Chondrocyte (in vitro differentiated cells): ENCODE data around the gene KLF7. TPM values are rescaled to one million over a fixed set of nuclear protein-coding genes. Genes with fewer than 3 reads are reported as not detected.
"Not testable (repeated sequence)": the region's sequence is repeated elsewhere in the genome, so short reads cannot be mapped to it uniquely, and the experiment has no call there.

Source experiments
- DNase-seq: peaks from one replicate; pipeline ENCODE4 v3.0.0; 2021; ENCODE audit warnings: mixed read lengths, low spot score
- H3K27ac Mint-ChIP-seq: one replicate; pipeline ENCODE4 v1.8.0; 2021; ENCODE audit warnings: mild to moderate bottlenecking, moderate library complexity, mixed read lengths; ENCODE audit not compliant: unreplicated experiment
- H3K27me3 Mint-ChIP-seq: 2 replicates; pipeline ENCODE4 v1.8.0; 2021; ENCODE audit warnings: low read depth, mixed read lengths
- H3K36me3 Mint-ChIP-seq: 2 replicates; pipeline ENCODE4 v1.8.0; 2021; ENCODE audit warnings: low read depth, mixed read lengths
- H3K4me1 Mint-ChIP-seq: 2 replicates; pipeline ENCODE4 v1.8.0; 2021; ENCODE audit warnings: low read depth, mild to moderate bottlenecking, mixed read lengths
- H3K4me3 Mint-ChIP-seq: one replicate; pipeline ENCODE4 v1.8.0; 2021; ENCODE audit warnings: mild to moderate bottlenecking, moderate library complexity, mixed read lengths; ENCODE audit not compliant: unreplicated experiment
- H3K9me3 Mint-ChIP-seq: 2 replicates; pipeline ENCODE4 v1.8.0; 2021; ENCODE audit warnings: low read depth, mixed read lengths
- microRNA-seq: library from miRNA; unstranded; fragments of <30 nt; microRNA quantifications from one replicate; pipeline ENCODE4 v1.2.0, GENCODE V29; 2020; ENCODE audit warnings: borderline number of aligned reads
- total RNA-seq: library from RNA; stranded (reverse); gene quantifications from 3 replicates; pipeline ENCODE4 v1.2.1, GENCODE V29; 2021
- TF ChIP-seq, protein P1 (sequence below): fragments of 200-600 bp; sonication (generic); IDR thresholded peaks from 2 replicates; pipeline ENCODE4 v1.5.0; 2021; ENCODE audit warnings: antibody characterized with exemption, mild to moderate bottlenecking, moderate library complexity

KLF7 gene
- total RNA-seq, 1 donor from 2014 or later: 38.5 TPM

DNA sequence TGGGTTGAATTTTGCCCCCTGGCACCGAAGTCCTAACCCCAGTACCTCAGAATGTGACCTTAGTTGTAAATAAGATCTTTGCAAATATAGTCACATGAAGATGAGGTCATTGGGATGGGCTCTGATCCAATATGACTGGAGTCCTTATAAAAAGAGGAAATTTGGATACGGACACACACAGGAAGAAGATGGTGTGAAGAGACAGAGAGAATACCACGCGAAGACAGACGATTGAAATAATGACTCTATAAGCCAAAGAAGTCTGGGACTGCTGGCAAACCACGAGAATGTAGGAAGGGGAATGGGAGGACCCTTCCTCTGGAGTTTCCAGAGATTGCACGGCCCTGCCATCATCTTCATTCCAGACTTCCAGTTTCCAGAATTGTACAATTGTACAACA, 127.9 kb downstream of the KLF7 start:
- H3K4me1 Mint-ChIP-seq: peaks cover 44% of the 10 kb centered on the region
- H3K36me3 Mint-ChIP-seq: peaks cover under 1% of the 10 kb centered on the region
- no peak overlapping the region for H3K27ac Mint-ChIP-seq
- no peak overlapping the region for H3K4me3 Mint-ChIP-seq
- H3K9me3 Mint-ChIP-seq: peaks cover 17% of the 10 kb centered on the region
- no peak for DNase-seq
- TF ChIP-seq, protein P1, sequence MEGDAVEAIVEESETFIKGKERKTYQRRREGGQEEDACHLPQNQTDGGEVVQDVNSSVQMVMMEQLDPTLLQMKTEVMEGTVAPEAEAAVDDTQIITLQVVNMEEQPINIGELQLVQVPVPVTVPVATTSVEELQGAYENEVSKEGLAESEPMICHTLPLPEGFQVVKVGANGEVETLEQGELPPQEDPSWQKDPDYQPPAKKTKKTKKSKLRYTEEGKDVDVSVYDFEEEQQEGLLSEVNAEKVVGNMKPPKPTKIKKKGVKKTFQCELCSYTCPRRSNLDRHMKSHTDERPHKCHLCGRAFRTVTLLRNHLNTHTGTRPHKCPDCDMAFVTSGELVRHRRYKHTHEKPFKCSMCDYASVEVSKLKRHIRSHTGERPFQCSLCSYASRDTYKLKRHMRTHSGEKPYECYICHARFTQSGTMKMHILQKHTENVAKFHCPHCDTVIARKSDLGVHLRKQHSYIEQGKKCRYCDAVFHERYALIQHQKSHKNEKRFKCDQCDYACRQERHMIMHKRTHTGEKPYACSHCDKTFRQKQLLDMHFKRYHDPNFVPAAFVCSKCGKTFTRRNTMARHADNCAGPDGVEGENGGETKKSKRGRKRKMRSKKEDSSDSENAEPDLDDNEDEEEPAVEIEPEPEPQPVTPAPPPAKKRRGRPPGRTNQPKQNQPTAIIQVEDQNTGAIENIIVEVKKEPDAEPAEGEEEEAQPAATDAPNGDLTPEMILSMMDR: no peak
- no peaks in the 10 kb centered on the region for H3K27me3 Mint-ChIP-seq

DNA sequence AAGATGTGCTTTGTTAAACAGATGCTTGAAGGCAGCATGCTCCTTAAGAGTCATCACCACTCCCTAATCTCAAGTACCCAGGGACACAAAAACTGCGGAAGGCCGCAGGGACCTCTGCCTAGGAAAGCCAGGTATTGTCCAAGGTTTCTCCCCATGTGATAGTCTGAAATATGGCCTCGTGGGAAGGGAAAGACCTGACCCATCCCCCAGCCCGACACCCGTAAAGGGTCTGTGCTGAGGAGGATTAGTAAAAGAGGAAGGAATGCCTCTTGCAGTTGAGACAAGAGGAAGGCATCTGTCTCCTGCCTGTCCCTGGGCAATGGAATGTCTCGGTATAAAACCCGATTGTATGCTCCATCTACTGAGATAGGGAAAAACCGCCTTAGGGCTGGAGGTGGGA, 128.7 kb downstream of the KLF7 start:
- Mint-ChIP-seq H3K4me1 (peaks cover 36% of the 10 kb centered on the region), H3K9me3 (peaks cover 18% of the 10 kb centered on the region)
- not testable (repeated sequence) for H3K27ac Mint-ChIP-seq, H3K27me3 Mint-ChIP-seq, H3K36me3 Mint-ChIP-seq, DNase-seq, H3K4me3 Mint-ChIP-seq

DNA sequence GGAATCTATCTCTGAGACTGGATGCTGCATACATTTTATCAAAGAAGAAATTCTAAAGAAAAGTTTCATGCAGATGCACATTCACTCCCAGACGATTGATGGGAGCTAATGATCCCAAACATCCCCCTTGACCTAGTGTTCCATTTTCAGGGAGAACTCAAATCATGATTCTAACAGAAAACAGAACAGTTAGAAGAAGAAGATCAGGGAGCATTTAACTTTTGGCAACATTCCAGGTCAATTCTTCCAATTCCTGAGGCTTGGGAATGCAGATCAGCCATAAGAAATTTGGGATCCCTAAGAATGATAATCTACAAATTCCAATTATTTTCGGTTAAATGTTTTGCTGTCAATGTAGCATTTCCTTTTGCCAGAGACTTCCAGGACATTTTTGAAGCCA, 129.9 kb downstream of the KLF7 start:
- no peak for DNase-seq
- TF ChIP-seq, protein P1: no peak
- Mint-ChIP-seq H3K27me3 (no peaks in the 10 kb centered on the region), H3K9me3 (peaks cover 18% of the 10 kb centered on the region), H3K4me1 (peaks cover 25% of the 10 kb centered on the region), H3K4me3 (no peak overlapping the region), H3K36me3 (peaks cover 1% of the 10 kb centered on the region), H3K27ac (no peak overlapping the region)

DNA sequence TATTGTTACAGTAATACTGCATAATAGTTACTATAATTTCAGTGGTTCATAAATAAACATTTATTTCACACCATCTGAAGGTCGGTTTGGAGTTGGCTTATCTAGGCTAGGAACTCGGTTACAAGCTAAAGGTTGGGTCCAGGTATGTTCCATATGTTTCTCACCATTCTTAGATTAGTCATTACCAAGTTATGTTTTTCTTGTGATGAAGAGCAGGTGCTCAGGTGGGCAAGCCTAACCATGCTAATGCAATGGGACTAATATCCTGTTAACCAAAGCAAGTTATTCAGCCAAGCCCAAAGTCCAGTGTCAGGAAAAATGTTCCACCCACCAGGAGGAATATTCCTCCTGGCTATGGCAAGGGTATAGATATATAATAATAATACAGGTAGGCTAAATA, 133.3 kb downstream of the KLF7 start:
- DNase-seq: no peak

More for the DNA sequence above, 133.3 kb downstream of the KLF7 start:
- Mint-ChIP-seq H3K36me3 (peaks cover 3% of the 10 kb centered on the region), H3K4me3 (no peak overlapping the region), H3K27me3 (no peaks in the 10 kb centered on the region), H3K27ac (no peak overlapping the region), H3K9me3 (peaks cover 24% of the 10 kb centered on the region), H3K4me1 (peaks cover 10% of the 10 kb centered on the region)
- TF ChIP-seq, protein P1: no peak

Small RNAs within 50 kb of the gene (microRNA-seq; reads per million reads assigned to microRNA genes)
- gene MIR2355 (18.3 reads per million, percentile 33 among the genes with 10 or more reads in this experiment), gene MIR7845 (not detected)

Other genes with a start within 250 kb of the KLF7 start
- 0.34 TPM in 1 of 3 replicates, not detected in the others for gene CPO, start 226.4 kb downstream of the KLF7 start, total RNA-seq